ENCODE measurements around the gene COX4I1.

- TF ChIP-seq EZH2 (IDR thresholded peaks at IDR 0.05; ENCODE audit: borderline replicate concordance, low read depth, low read length, poor library complexity, severe bottlenecking) (no peak), CTCF (conservative IDR thresholded peaks at IDR 0.05; ENCODE audit: low read depth, low read length) (no peak)
These were observed 31.3 kb downstream of the COX4I1 start for GRCh38 chr16:85830821-85831220.

Measured in A673 (cell line).